ENCODE data around the gene ALDH3B2.
"Not testable (repeated sequence)": the region's sequence is repeated elsewhere in the genome, so short reads cannot be mapped to it uniquely, and the experiment has no call there.

Gene ALDH3B2

DNA sequence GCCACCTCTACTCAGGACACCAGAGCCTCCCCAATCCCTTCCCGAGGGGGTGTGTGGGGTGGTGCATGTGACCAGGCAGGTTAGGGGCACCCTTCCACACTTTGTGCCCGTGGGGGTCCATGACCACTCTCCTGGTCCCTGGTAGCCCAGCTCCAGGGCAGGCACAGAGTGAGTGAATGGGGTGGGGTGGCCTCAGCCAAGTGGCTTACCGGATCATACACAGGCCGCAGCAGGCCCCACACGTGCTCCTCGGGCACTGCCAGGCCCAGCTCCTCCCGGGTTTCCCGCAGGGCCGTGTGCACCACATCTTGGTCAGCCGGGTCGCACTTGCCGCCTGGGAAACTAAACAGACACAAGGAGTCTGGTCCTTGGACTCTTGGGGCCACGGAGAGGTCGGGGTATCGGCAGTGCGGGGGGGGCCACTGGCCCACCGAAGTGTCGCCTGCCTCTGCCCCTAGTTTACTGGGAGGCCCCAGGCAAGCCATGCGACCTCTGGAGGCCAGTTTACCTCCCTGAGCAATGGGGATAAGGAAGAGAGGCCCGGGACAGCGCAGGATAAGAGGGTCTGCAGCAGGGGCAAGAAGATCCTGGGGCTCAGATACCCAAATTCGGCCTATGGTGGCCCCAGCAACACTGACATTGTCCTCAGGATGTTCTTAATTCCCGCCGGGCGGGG, 45.6 kb downstream of the ALDH3B2 start:
- Histone ChIP-seq H3K9ac (ENCODE audit: low read length) (peak overlapping the region; percentile 61), H3K27ac (ENCODE audit: low read depth, low read length) (no peak overlapping the region), H3K4me3 (ENCODE audit: low read length) (no peak overlapping the region), H4K5ac (ENCODE audit: low read length) (no peak overlapping the region), H3K18ac (ENCODE audit: low read length) (no peak overlapping the region), H3K4ac (ENCODE audit: low read depth, low read length) (no peak overlapping the region), H3K79me2 (ENCODE audit: control insufficient read depth, insufficient read depth, low read length) (no peaks in the 10 kb centered on the region), H2BK15ac (replicated peaks; ENCODE audit: low read depth) (no peak overlapping the region), H3K79me1 (ENCODE audit: low read length) (no peaks in the 10 kb centered on the region), H3K4me2 (ENCODE audit: low read length) (no peak overlapping the region), H3K27me3 (ENCODE audit: insufficient read depth, low read length, poor library complexity) (no peaks in the 10 kb centered on the region), H3K36me3 (ENCODE audit: control insufficient read depth, insufficient read depth, low read length) (no peaks in the 10 kb centered on the region), H2AK5ac (ENCODE audit: low read length) (no peak overlapping the region), H4K8ac (ENCODE audit: low read depth, low read length) (no peak overlapping the region), H3K56ac (ENCODE audit: low read length) (peak overlapping the region; percentile 89), H3K4me1 (ENCODE audit: control insufficient read depth, low read depth, low read length) (peaks cover 5% of the 10 kb centered on the region), H2BK120ac (ENCODE audit: low read depth, low read length) (no peak overlapping the region), H2BK5ac (ENCODE audit: low read length) (no peak overlapping the region), H3K23ac (ENCODE audit: low read length) (no peak overlapping the region)
- peak; percentile 65 for DNase-seq
- no CpG with 5 or more reads among the region's 25 CpGs for WGBS (ENCODE audit: extremely low coverage, insufficient coverage, low lambda C conversion rate)

DNA sequence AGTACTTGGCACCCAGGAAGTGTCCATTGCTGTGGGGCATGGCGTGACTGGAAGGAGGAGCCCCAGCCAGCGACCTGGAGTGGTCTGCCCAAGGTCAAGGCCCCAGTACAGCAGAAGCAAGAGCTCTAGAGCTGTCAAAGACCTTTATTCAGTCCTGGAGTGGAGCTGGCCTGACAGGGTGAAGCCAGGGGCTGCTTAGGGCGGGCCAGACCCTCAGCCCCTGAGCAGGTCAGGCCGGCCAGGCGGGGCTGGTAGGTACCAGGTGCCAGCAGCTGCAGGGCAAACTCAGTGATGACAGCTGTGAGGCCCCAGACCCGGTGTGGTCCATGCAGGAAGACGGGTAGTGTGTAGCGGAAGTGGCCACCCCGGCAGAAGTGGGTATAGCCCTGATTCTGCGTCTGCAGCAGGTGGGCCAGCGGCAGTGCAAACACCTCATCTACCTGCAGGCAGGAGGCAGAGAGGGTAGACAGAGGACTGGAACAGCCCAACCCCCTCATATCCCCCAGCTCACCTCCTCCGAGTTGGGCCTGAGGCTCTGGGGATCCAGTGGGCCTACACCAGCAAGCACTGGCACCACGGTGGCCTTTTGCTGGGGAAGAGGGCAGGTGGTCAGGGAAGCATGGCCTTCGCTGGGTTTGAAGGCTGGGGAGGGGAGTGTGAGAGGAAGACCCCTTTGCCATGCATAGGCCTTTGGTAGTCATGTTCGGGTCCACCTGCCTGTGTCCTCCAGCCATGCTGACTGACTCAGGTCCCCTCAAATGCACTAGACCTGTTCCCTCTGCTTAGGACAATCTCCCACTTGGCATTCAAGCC, 46.4 kb downstream of the ALDH3B2 start:
- no peak overlapping the region for H2BK15ac ChIP-seq (replicated peaks; ENCODE audit: low read depth)
- no peak overlapping the region for H3K18ac ChIP-seq (ENCODE audit: low read length)
- H2AK5ac ChIP-seq (ENCODE audit: low read length) = no peak overlapping the region
- no peaks in the 10 kb centered on the region for H3K36me3 ChIP-seq (ENCODE audit: control insufficient read depth, insufficient read depth, low read length)
- no peaks in the 10 kb centered on the region for H3K27me3 ChIP-seq (ENCODE audit: insufficient read depth, low read length, poor library complexity)
- no peak overlapping the region for H3K23ac ChIP-seq (ENCODE audit: low read length)
- H4K5ac ChIP-seq (ENCODE audit: low read length) = no peak overlapping the region
- H2BK120ac ChIP-seq (ENCODE audit: low read depth, low read length) = no peak overlapping the region
- H3K4ac ChIP-seq (ENCODE audit: low read depth, low read length) = no peak overlapping the region
- H3K4me2 ChIP-seq (ENCODE audit: low read length) = no peak overlapping the region
- H3K27ac ChIP-seq (ENCODE audit: low read depth, low read length) = peak overlapping the region; percentile 37
- H3K4me3 ChIP-seq (ENCODE audit: low read length) = no peak overlapping the region
- H3K79me2 ChIP-seq (ENCODE audit: control insufficient read depth, insufficient read depth, low read length) = no peaks in the 10 kb centered on the region
- H3K4me1 ChIP-seq (ENCODE audit: control insufficient read depth, low read depth, low read length) = peaks cover 5% of the 10 kb centered on the region
- no peak overlapping the region for H4K8ac ChIP-seq (ENCODE audit: low read depth, low read length)
- peak overlapping the region; percentile 61 for H3K9ac ChIP-seq (ENCODE audit: low read length)
- H3K79me1 ChIP-seq (ENCODE audit: low read length) = no peaks in the 10 kb centered on the region
- H3K56ac ChIP-seq (ENCODE audit: low read length) = peak overlapping the region; percentile 89
- H2BK5ac ChIP-seq (ENCODE audit: low read length) = no peak overlapping the region
- DNase-seq = peak; percentile 66
- no CpG with 5 or more reads among the region's 15 CpGs for WGBS (ENCODE audit: extremely low coverage, insufficient coverage, low lambda C conversion rate)

DNA sequence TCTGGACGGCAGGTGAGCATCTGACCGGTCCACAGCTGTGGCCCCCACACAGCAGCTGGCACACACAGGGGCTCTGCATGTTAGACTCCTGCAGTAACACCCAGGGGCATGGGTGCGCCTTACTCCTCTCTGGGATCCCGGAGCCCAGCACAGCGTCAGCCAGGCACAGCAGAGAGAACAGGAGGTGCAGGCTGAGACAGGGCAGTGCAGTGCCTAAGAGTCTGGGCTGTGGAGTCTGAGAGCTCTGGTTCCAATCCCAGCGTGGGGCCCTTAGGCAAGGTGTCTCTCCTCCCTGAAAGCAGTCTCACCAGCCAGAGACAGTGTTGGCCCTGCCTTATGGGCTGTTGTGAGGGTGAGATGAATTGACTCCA, 47.0 kb downstream of the ALDH3B2 start:
- H3K27me3 ChIP-seq (ENCODE audit: insufficient read depth, low read length, poor library complexity) = no peaks in the 10 kb centered on the region
- H3K9ac ChIP-seq (ENCODE audit: low read length) = peak overlapping the region; percentile 39
- H3K56ac ChIP-seq (ENCODE audit: low read length) = peak overlapping the region; percentile 62
- H3K4me2 ChIP-seq (ENCODE audit: low read length) = no peak overlapping the region
- no peak overlapping the region for H2BK15ac ChIP-seq (replicated peaks; ENCODE audit: low read depth)
- H3K23ac ChIP-seq (ENCODE audit: low read length) = no peak overlapping the region
- H3K27ac ChIP-seq (ENCODE audit: low read depth, low read length) = peak overlapping the region; percentile 37
- H3K79me1 ChIP-seq (ENCODE audit: low read length) = no peaks in the 10 kb centered on the region
- no peaks in the 10 kb centered on the region for H3K79me2 ChIP-seq (ENCODE audit: control insufficient read depth, insufficient read depth, low read length)
- H2BK120ac ChIP-seq (ENCODE audit: low read depth, low read length) = no peak overlapping the region
- H3K4me3 ChIP-seq (ENCODE audit: low read length) = no peak overlapping the region
- DNase-seq = no peak
- H2AK5ac ChIP-seq (ENCODE audit: low read length) = no peak overlapping the region
- peaks cover 5% of the 10 kb centered on the region for H3K4me1 ChIP-seq (ENCODE audit: control insufficient read depth, low read depth, low read length)
- H4K8ac ChIP-seq (ENCODE audit: low read depth, low read length) = no peak overlapping the region
- no peak overlapping the region for H3K18ac ChIP-seq (ENCODE audit: low read length)
- H4K5ac ChIP-seq (ENCODE audit: low read length) = no peak overlapping the region
- no peak overlapping the region for H3K4ac ChIP-seq (ENCODE audit: low read depth, low read length)
- H2BK5ac ChIP-seq (ENCODE audit: low read length) = no peak overlapping the region
- no peaks in the 10 kb centered on the region for H3K36me3 ChIP-seq (ENCODE audit: control insufficient read depth, insufficient read depth, low read length)
- no CpG with 5 or more reads among the region's 6 CpGs for WGBS (ENCODE audit: extremely low coverage, insufficient coverage, low lambda C conversion rate)

DNA sequence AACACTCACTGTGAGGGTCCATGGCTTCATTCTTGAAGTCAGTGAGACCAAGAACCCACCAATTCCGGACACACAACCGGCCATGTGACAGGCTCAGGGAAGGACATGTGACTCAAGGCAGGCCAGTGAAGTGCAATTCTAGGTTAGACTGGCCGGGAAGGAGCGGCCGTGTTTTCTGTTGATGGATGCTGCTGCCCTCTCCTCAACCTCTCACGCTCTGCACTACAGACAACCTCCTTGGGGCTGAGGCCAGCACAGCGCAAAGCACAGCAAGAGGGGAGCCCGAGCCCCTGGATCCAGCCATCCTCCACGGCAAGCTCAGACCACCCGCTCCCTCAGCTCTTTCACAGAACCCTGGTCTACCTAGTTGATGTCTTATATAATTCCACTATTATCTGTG, 47.5 kb downstream of the ALDH3B2 start:
- Histone ChIP-seq H2BK5ac (ENCODE audit: low read length) (peak overlapping the region; percentile 55), H2BK120ac (ENCODE audit: low read depth, low read length) (no peak overlapping the region), H4K8ac (ENCODE audit: low read depth, low read length) (no peak overlapping the region), H3K4me1 (ENCODE audit: control insufficient read depth, low read depth, low read length) (peaks cover 5% of the 10 kb centered on the region), H4K5ac (ENCODE audit: low read length) (no peak overlapping the region), H3K79me1 (ENCODE audit: low read length) (no peaks in the 10 kb centered on the region), H3K4me2 (ENCODE audit: low read length) (no peak overlapping the region), H3K9ac (ENCODE audit: low read length) (peak overlapping the region; percentile 38), H3K27ac (ENCODE audit: low read depth, low read length) (peak overlapping the region; percentile 37), H3K18ac (ENCODE audit: low read length) (no peak overlapping the region), H3K23ac (ENCODE audit: low read length) (no peak overlapping the region), H2BK15ac (replicated peaks; ENCODE audit: low read depth) (no peak overlapping the region), H3K4ac (ENCODE audit: low read depth, low read length) (no peak overlapping the region), H3K79me2 (ENCODE audit: control insufficient read depth, insufficient read depth, low read length) (no peaks in the 10 kb centered on the region), H3K56ac (ENCODE audit: low read length) (peak overlapping the region; percentile 70), H3K4me3 (ENCODE audit: low read length) (no peak overlapping the region), H3K36me3 (ENCODE audit: control insufficient read depth, insufficient read depth, low read length) (no peaks in the 10 kb centered on the region), H3K27me3 (ENCODE audit: insufficient read depth, low read length, poor library complexity) (no peaks in the 10 kb centered on the region), H2AK5ac (ENCODE audit: low read length) (no peak overlapping the region)
- no CpG with 5 or more reads among the region's 10 CpGs for WGBS (ENCODE audit: extremely low coverage, insufficient coverage, low lambda C conversion rate)
- peak; percentile 72 for DNase-seq

DNA sequence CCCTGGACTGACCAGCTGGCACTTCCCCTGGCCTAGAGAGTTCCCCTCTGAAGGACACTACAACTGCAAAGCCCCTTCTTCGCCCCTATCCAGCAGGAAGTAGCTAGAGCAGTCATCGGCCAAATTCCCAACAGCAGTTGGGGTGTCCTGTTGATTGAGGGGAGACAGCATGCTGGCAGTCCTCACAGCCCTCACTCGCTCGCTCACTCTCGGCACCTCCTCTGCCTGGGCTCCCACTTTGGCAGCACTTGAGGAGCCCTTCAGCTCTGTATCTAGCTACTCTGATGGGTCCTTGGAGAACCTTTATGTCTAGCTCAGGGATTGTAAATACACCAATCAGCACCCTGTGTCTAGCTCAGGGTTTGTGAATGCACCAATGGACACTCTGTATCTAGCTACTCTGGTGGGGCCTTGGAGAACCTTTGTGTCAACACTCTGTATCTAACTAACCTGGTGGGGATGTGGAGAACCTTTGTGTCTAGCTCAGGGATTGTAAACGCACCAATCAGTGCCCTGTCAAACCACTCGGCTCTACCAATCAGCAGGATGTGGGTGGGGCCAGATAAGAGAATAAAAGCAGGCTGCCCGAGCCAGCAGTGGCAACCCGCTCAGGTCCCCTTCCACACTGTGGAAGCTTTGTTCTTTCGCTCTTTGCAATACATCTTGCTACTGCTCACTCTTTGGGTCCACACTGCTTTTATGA, 48.1 kb downstream of the ALDH3B2 start:
- H3K79me2 ChIP-seq (ENCODE audit: control insufficient read depth, insufficient read depth, low read length); H3K56ac ChIP-seq (ENCODE audit: low read length); H3K36me3 ChIP-seq (ENCODE audit: control insufficient read depth, insufficient read depth, low read length); H3K9ac ChIP-seq (ENCODE audit: low read length); H3K23ac ChIP-seq (ENCODE audit: low read length); H3K27ac ChIP-seq (ENCODE audit: low read depth, low read length); H4K8ac ChIP-seq (ENCODE audit: low read depth, low read length); H3K4ac ChIP-seq (ENCODE audit: low read depth, low read length); H2BK5ac ChIP-seq (ENCODE audit: low read length); H2BK120ac ChIP-seq (ENCODE audit: low read depth, low read length); H3K79me1 ChIP-seq (ENCODE audit: low read length); H3K18ac ChIP-seq (ENCODE audit: low read length); H3K4me3 ChIP-seq (ENCODE audit: low read length); H3K4me1 ChIP-seq (ENCODE audit: control insufficient read depth, low read depth, low read length); H3K27me3 ChIP-seq (ENCODE audit: insufficient read depth, low read length, poor library complexity); H2BK15ac ChIP-seq (replicated peaks; ENCODE audit: low read depth); H2AK5ac ChIP-seq (ENCODE audit: low read length); H4K5ac ChIP-seq (ENCODE audit: low read length); H3K4me2 ChIP-seq (ENCODE audit: low read length): not testable (repeated sequence)
- WGBS (ENCODE audit: extremely low coverage, insufficient coverage, low lambda C conversion rate) = no CpG with 5 or more reads among the region's 10 CpGs
- peak; percentile 84 for DNase-seq
